ENCODE data around the gene MYO7B.

Gene MYO7B

DNA sequence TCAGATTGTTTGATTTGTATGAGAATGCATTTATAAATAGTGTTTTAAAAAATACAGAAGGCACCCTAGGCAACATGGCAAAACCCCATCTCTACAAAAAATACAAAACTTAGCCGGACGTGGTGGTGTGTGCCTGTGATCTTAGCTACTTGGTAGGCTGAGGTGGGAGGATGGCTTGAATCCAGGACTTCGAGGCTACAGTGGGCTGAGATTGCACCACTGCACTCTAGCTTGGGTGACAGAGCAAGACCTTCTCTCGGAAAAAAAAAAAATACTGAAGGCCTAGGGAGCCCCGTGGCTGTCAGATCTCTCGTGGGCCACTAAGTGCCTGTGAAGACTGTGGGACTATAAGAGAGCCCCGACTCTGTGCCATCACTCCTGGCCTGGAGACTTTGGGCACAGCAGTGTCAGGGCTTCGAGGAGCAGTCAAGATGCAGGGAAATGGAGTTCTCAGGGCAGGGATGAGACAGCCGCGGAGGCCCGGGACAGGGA lies 40.5 kb downstream of the MYO7B start:
- peaks cover 51% of the 10 kb centered on the region for H3K27me3 ChIP-seq (replicated peaks; ENCODE audit: insufficient read depth, low read length)
- peaks cover 17% of the 10 kb centered on the region for H3K4me1 ChIP-seq (ENCODE audit: low read length)
- 0 out of 2 replicates have a peak, but pooled peaks cover 3% of the 10 kb centered on the region for H3F3A ChIP-seq (ENCODE audit: insufficient read depth, low read length)
- TF ChIP-seq, protein P1, sequence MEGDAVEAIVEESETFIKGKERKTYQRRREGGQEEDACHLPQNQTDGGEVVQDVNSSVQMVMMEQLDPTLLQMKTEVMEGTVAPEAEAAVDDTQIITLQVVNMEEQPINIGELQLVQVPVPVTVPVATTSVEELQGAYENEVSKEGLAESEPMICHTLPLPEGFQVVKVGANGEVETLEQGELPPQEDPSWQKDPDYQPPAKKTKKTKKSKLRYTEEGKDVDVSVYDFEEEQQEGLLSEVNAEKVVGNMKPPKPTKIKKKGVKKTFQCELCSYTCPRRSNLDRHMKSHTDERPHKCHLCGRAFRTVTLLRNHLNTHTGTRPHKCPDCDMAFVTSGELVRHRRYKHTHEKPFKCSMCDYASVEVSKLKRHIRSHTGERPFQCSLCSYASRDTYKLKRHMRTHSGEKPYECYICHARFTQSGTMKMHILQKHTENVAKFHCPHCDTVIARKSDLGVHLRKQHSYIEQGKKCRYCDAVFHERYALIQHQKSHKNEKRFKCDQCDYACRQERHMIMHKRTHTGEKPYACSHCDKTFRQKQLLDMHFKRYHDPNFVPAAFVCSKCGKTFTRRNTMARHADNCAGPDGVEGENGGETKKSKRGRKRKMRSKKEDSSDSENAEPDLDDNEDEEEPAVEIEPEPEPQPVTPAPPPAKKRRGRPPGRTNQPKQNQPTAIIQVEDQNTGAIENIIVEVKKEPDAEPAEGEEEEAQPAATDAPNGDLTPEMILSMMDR (IDR thresholded peaks at IDR 0.05; ENCODE audit: low read length): no peak
- TF ChIP-seq EZH2phosphoT487 (IDR thresholded peaks at IDR 0.05; ENCODE audit: low read length) (no peak), EZH2 (optimal IDR thresholded peaks at IDR 0.05; ENCODE audit: low read depth, low read length) (no peak)
- H4K20me1 ChIP-seq (ENCODE audit: insufficient read depth, low read length): no peaks in the 10 kb centered on the region
- no peak overlapping the region for H3K4me3 ChIP-seq (ENCODE audit: low read length)
- no peak overlapping the region for H3K27ac ChIP-seq (ENCODE audit: low read length)
- H3K4me2 ChIP-seq (ENCODE audit: low read depth, low read length): peak overlapping the region; percentile 31; the same call in 1 of the 2 replicates
- H3K36me3 ChIP-seq (replicated peaks; ENCODE audit: insufficient read depth, low read length): no peaks in the 10 kb centered on the region
- no peak overlapping the region for H2AFZ ChIP-seq (ENCODE audit: low read length)
- H3K9me3 ChIP-seq (replicated peaks; ENCODE audit: insufficient read depth, low read length): no peaks in the 10 kb centered on the region
- no peaks in the 10 kb centered on the region for H3K79me2 ChIP-seq (ENCODE audit: low read length)
- DNase-seq: no peak
- H3K9ac ChIP-seq (ENCODE audit: low read length): no peak overlapping the region
- no peaks in the 10 kb centered on the region for H3K9me2 ChIP-seq (replicated peaks; ENCODE audit: insufficient read depth, low read length)

DNA sequence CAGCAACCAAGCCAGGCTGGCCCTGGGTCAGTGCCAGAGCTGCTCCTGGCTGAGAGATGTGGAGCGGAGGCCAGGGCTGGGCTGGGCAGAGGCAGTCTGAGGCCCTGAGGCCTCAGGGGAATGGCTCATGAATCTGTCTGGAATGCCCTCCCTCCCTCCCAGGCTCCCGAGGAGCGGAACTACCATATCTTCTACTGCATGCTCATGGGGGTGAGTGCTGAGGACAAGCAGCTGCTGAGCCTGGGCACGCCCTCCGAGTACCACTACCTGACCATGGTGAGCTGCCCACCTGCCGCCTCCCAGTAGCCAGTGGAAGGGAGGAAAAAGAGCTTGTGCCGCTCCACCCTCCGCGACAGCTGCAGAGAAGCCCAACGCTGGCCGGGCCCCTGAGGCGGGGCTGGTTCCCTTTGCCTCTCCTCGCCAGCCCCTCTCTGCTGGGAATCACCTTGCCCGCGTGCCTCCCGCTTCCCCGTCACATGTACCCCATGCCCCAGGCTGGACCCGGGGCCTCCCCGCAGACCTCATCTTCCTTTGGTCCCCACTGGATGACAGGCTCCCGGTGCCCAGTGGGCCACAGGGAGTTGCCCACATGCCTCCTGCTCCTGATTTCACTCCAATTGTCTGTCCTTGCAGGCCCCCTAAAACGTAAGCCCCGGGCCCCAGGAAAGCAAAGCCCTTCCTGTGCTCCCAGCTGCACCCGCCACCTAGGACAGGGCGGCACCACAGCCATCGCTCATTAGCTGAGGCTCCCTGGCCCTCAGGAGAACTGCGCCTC lies 41.1 kb downstream of the MYO7B start:
- no peak overlapping the region for H3K9ac ChIP-seq (ENCODE audit: low read length)
- H2AFZ ChIP-seq (ENCODE audit: low read length): no peak overlapping the region
- H3K27ac ChIP-seq (ENCODE audit: low read length): no peak overlapping the region
- no peaks in the 10 kb centered on the region for H4K20me1 ChIP-seq (ENCODE audit: insufficient read depth, low read length)
- H3K27me3 ChIP-seq (replicated peaks; ENCODE audit: insufficient read depth, low read length): peaks cover 52% of the 10 kb centered on the region
- peaks cover 17% of the 10 kb centered on the region for H3K4me1 ChIP-seq (ENCODE audit: low read length)
- H3K4me3 ChIP-seq (ENCODE audit: low read length): no peak overlapping the region
- H3K9me3 ChIP-seq (replicated peaks; ENCODE audit: insufficient read depth, low read length): no peaks in the 10 kb centered on the region
- H3K36me3 ChIP-seq (replicated peaks; ENCODE audit: insufficient read depth, low read length): no peaks in the 10 kb centered on the region
- no peak for TF ChIP-seq EZH2phosphoT487 (IDR thresholded peaks at IDR 0.05; ENCODE audit: low read length)
- no peak overlapping the region for H3K4me2 ChIP-seq (ENCODE audit: low read depth, low read length)
- no peak for DNase-seq
- H3K79me2 ChIP-seq (ENCODE audit: low read length): no peaks in the 10 kb centered on the region
- 0 out of 2 replicates have a peak, but pooled peaks cover 3% of the 10 kb centered on the region for H3F3A ChIP-seq (ENCODE audit: insufficient read depth, low read length)
- no peaks in the 10 kb centered on the region for H3K9me2 ChIP-seq (replicated peaks; ENCODE audit: insufficient read depth, low read length)

GRCh38 chr2:127577208-127577475 lies 41.7 kb downstream of the MYO7B start:
- no peaks in the 10 kb centered on the region for H3K9me2 ChIP-seq (replicated peaks; ENCODE audit: insufficient read depth, low read length)
- no peak overlapping the region for H3K9ac ChIP-seq (ENCODE audit: low read length)
- no peak overlapping the region for H3K27ac ChIP-seq (ENCODE audit: low read length)
- no peak overlapping the region for H3K4me3 ChIP-seq (ENCODE audit: low read length)
- H3K9me3 ChIP-seq (replicated peaks; ENCODE audit: insufficient read depth, low read length): no peaks in the 10 kb centered on the region
- TF ChIP-seq EZH2 (optimal IDR thresholded peaks at IDR 0.05; ENCODE audit: low read depth, low read length): no peak
- TF ChIP-seq EZH2phosphoT487 (IDR thresholded peaks at IDR 0.05; ENCODE audit: low read length): no peak
- TF ChIP-seq, protein P1 (IDR thresholded peaks at IDR 0.05; ENCODE audit: low read length): no peak
- 0 out of 2 replicates have a peak, but pooled peaks cover 3% of the 10 kb centered on the region for H3F3A ChIP-seq (ENCODE audit: insufficient read depth, low read length)
- peaks cover 17% of the 10 kb centered on the region for H3K4me1 ChIP-seq (ENCODE audit: low read length)
- no peak overlapping the region for H3K4me2 ChIP-seq (ENCODE audit: low read depth, low read length)
- no peak overlapping the region for H2AFZ ChIP-seq (ENCODE audit: low read length)
- peaks cover 52% of the 10 kb centered on the region for H3K27me3 ChIP-seq (replicated peaks; ENCODE audit: insufficient read depth, low read length)
- no peaks in the 10 kb centered on the region for H4K20me1 ChIP-seq (ENCODE audit: insufficient read depth, low read length)
- DNase-seq: no peak
- no peaks in the 10 kb centered on the region for H3K79me2 ChIP-seq (ENCODE audit: low read length)
- no peaks in the 10 kb centered on the region for H3K36me3 ChIP-seq (replicated peaks; ENCODE audit: insufficient read depth, low read length)

DNA sequence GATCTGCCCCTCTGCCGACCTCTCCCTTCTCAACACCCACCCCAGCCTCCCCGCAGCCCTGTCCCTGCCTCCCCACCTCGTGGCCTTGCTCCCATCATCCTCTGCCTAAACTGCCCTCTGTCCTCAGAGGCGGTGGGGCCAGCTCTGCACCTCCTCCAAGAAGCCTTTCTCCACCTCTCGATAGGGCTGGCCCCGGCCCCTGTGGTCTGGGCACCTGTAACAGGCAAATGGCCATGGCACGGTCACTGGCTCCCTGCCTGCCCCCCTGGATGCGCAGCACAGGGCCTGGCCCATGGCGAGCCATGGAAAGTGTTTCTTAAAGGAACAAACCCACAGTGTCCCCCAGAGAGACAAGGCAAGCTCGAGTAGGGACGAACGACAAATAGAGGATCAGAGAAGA lies 42.0 kb downstream of the MYO7B start:
- Histone ChIP-seq H3K79me2 (ENCODE audit: low read length) (no peaks in the 10 kb centered on the region), H2AFZ (ENCODE audit: low read length) (no peak overlapping the region), H3K4me1 (ENCODE audit: low read length) (peaks cover 17% of the 10 kb centered on the region), H3K9ac (ENCODE audit: low read length) (no peak overlapping the region), H3F3A (ENCODE audit: insufficient read depth, low read length) (0 out of 2 replicates have a peak, but pooled peaks cover 3% of the 10 kb centered on the region), H3K4me2 (ENCODE audit: low read depth, low read length) (no peak overlapping the region), H3K36me3 (replicated peaks; ENCODE audit: insufficient read depth, low read length) (no peaks in the 10 kb centered on the region), H3K9me2 (replicated peaks; ENCODE audit: insufficient read depth, low read length) (no peaks in the 10 kb centered on the region), H4K20me1 (ENCODE audit: insufficient read depth, low read length) (no peaks in the 10 kb centered on the region), H3K27me3 (replicated peaks; ENCODE audit: insufficient read depth, low read length) (peaks cover 54% of the 10 kb centered on the region), H3K9me3 (replicated peaks; ENCODE audit: insufficient read depth, low read length) (no peaks in the 10 kb centered on the region), H3K27ac (ENCODE audit: low read length) (no peak overlapping the region), H3K4me3 (ENCODE audit: low read length) (no peak overlapping the region)
- no peak for DNase-seq
- TF ChIP-seq, protein P1 (IDR thresholded peaks at IDR 0.05; ENCODE audit: low read length): no peak
- TF ChIP-seq EZH2phosphoT487 (IDR thresholded peaks at IDR 0.05; ENCODE audit: low read length) (no peak), EZH2 (optimal IDR thresholded peaks at IDR 0.05; ENCODE audit: low read depth, low read length) (no peak)
